GM19452 (cell line): ENCODE data around the gene TTC34.
"Not testable (repeated sequence)": the region's sequence is repeated elsewhere in the genome, so short reads cannot be mapped to it uniquely, and the experiment has no call there.

Experiments
- ATAC-seq: cut with Tn5 transposase; IDR thresholded peaks from one replicate; pipeline ENCODE4 v1.9.1; 2021; ENCODE audit not compliant: unreplicated experiment

The TTC34 gene

GRCh38 chr1:2799811-2800663, 1.5 kb downstream of the TTC34 start:
- no peak for ATAC-seq

GRCh38 chr1:2798958-2799357, 2.5 kb downstream of the TTC34 start:
- not testable (repeated sequence) for ATAC-seq

- ATAC-seq: no peak
These were observed 3.8 kb downstream of the TTC34 start for GRCh38 chr1:2797741-2798016.

- no peak for ATAC-seq
These were observed 4.4 kb downstream of the TTC34 start for GRCh38 chr1:2796890-2797740.

GRCh38 chr1:2795926-2796325, 5.6 kb downstream of the TTC34 start:
- ATAC-seq: no peak

GRCh38 chr1:2791027-2791760, 10.3 kb downstream of the TTC34 start:
- ATAC-seq: no peak

- no peak for ATAC-seq
These were observed 11.4 kb downstream of the TTC34 start for GRCh38 chr1:2789986-2790581.

- no peak for ATAC-seq
These were observed 12.1 kb downstream of the TTC34 start for GRCh38 chr1:2789164-2789985.

GRCh38 chr1:2788506-2789163, 12.9 kb downstream of the TTC34 start:
- ATAC-seq: no peak

GRCh38 chr1:2787163-2787911, 14.2 kb downstream of the TTC34 start:
- no peak for ATAC-seq

- no peak for ATAC-seq
These were observed 14.9 kb downstream of the TTC34 start for GRCh38 chr1:2786329-2787162.

- ATAC-seq: no peak
These were observed 15.7 kb downstream of the TTC34 start for GRCh38 chr1:2785631-2786328.

GRCh38 chr1:2784854-2785630, 16.5 kb downstream of the TTC34 start:
- no peak for ATAC-seq

- no peak for ATAC-seq
These were observed 17.8 kb downstream of the TTC34 start for GRCh38 chr1:2783435-2784397.

- no peak for ATAC-seq
These were observed 18.4 kb downstream of the TTC34 start for GRCh38 chr1:2783069-2783434.

GRCh38 chr1:2781627-2782026, 19.9 kb downstream of the TTC34 start:
- ATAC-seq: no peak
